WTC11 (cell line): ENCODE data around the gene PET117.

ENCODE experiments used
- JUN ChIP-seq: sonication (generic); formaldehyde crosslinking; IDR thresholded peaks from 2 replicates; pipeline ENCODE4 v1.8.0; 2023; ENCODE audit warnings: mild to moderate bottlenecking, missing genetic modification reagents
- MYBL2 ChIP-seq: sonication (generic); formaldehyde crosslinking; IDR thresholded peaks from 2 replicates; pipeline ENCODE4 v1.8.1; 2023; ENCODE audit warnings: mild to moderate bottlenecking, moderate library complexity, missing genetic modification reagents
- NR3C1 ChIP-seq: sonication (generic); formaldehyde crosslinking; conservative IDR thresholded peaks from 2 replicates; pipeline ENCODE4 v1.8.1; 2023; ENCODE audit warnings: low read depth, mild to moderate bottlenecking, missing genetic modification reagents
- SMAD3 ChIP-seq: sonication (generic); formaldehyde crosslinking; IDR thresholded peaks from 2 replicates; pipeline ENCODE4 v1.8.0; 2022; ENCODE audit warnings: missing genetic modification reagents, mild to moderate bottlenecking, borderline replicate concordance
- SP1 ChIP-seq: sonication (generic); formaldehyde crosslinking; conservative IDR thresholded peaks from 2 replicates; pipeline ENCODE4 v1.8.1; 2022; ENCODE audit warnings: missing genetic modification reagents
- TP53 ChIP-seq: sonication (generic); formaldehyde crosslinking; IDR thresholded peaks from 2 replicates; pipeline ENCODE4 v1.8.1; 2023; ENCODE audit warnings: mild to moderate bottlenecking, missing genetic modification reagents
- ZNF121 ChIP-seq: sonication (generic); formaldehyde crosslinking; IDR thresholded peaks from 2 replicates; pipeline ENCODE4 v1.8.0; 2023; ENCODE audit warnings: missing genetic modification reagents
- ZNF138 ChIP-seq: sonication (generic); formaldehyde crosslinking; conservative IDR thresholded peaks from 2 replicates; pipeline ENCODE4 v1.8.1; 2022; ENCODE audit warnings: mild to moderate bottlenecking, moderate library complexity, missing genetic modification reagents
- ZNF232 ChIP-seq: sonication (generic); formaldehyde crosslinking; IDR thresholded peaks from 2 replicates; pipeline ENCODE4 v1.8.0; 2022; ENCODE audit warnings: mild to moderate bottlenecking, missing genetic modification reagents
- TF ChIP-seq, protein P1 (sequence below): sonication (generic); formaldehyde crosslinking; IDR thresholded peaks from 2 replicates; pipeline ENCODE4 v1.8.0; 2022; ENCODE audit warnings: mild to moderate bottlenecking, missing genetic modification reagents
- TF ChIP-seq, protein P2 (sequence below): fragments of 200-600 bp; IDR thresholded peaks from 2 replicates; pipeline ENCODE4 v1.8.0; 2022; ENCODE audit warnings: antibody characterized with exemption
- TF ChIP-seq, protein P3 (sequence below): sonication (generic); formaldehyde crosslinking; IDR thresholded peaks from 2 replicates; pipeline ENCODE4 v1.8.1; 2022; ENCODE audit warnings: low read depth, mild to moderate bottlenecking, moderate library complexity, missing genetic modification reagents, borderline replicate concordance
- TF ChIP-seq, protein P4 (sequence below): fragments of 250-450 bp; sonication (Bioruptor Pico); IDR thresholded peaks from 2 replicates; pipeline ENCODE4 v1.9.0; 2021; ENCODE audit warnings: moderate library complexity, mild to moderate bottlenecking, inconsistent platforms, borderline replicate concordance
- TF ChIP-seq, protein P5 (sequence below): sonication (generic); formaldehyde crosslinking; IDR thresholded peaks from 2 replicates; pipeline ENCODE4 v1.8.1; 2023; ENCODE audit warnings: mild to moderate bottlenecking, moderate library complexity, missing genetic modification reagents

DNA sequence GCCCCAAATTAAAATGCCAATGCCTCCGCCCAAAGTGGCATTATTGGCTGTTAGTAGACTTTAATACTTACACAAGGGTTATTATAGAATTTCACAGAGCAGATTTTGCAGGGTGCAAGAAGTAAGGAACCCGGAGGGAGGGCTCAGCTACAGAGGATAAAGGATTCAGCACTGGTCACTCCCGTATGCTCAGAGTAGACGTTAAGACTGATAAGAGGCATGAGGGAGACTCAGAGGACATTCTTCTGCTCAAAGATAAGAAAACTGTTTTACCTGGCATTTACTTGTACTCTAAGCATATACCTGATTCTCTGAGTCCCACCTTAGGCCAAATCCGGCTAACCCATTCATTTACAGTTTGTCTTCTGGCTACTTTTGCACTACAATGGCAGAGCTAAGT is 43.5 kb upstream of the PET117 start:
- TF ChIP-seq ZNF138 (CRISPR knock-in tag) (no peak), ZNF121 (CRISPR knock-in tag) (no peak), NR3C1 (CRISPR knock-in tag) (no peak), SP1 (no peak), SMAD3 (CRISPR knock-in tag) (no peak), JUN (CRISPR knock-in tag) (no peak), TP53 (CRISPR knock-in tag) (no peak), ZNF232 (no peak), MYBL2 (no peak)
- TF ChIP-seq, protein P1, sequence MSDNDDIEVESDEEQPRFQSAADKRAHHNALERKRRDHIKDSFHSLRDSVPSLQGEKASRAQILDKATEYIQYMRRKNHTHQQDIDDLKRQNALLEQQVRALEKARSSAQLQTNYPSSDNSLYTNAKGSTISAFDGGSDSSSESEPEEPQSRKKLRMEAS (CRISPR knock-in tag) = no peak
- TF ChIP-seq, protein P2, sequence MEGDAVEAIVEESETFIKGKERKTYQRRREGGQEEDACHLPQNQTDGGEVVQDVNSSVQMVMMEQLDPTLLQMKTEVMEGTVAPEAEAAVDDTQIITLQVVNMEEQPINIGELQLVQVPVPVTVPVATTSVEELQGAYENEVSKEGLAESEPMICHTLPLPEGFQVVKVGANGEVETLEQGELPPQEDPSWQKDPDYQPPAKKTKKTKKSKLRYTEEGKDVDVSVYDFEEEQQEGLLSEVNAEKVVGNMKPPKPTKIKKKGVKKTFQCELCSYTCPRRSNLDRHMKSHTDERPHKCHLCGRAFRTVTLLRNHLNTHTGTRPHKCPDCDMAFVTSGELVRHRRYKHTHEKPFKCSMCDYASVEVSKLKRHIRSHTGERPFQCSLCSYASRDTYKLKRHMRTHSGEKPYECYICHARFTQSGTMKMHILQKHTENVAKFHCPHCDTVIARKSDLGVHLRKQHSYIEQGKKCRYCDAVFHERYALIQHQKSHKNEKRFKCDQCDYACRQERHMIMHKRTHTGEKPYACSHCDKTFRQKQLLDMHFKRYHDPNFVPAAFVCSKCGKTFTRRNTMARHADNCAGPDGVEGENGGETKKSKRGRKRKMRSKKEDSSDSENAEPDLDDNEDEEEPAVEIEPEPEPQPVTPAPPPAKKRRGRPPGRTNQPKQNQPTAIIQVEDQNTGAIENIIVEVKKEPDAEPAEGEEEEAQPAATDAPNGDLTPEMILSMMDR = no peak
- TF ChIP-seq, protein P3, sequence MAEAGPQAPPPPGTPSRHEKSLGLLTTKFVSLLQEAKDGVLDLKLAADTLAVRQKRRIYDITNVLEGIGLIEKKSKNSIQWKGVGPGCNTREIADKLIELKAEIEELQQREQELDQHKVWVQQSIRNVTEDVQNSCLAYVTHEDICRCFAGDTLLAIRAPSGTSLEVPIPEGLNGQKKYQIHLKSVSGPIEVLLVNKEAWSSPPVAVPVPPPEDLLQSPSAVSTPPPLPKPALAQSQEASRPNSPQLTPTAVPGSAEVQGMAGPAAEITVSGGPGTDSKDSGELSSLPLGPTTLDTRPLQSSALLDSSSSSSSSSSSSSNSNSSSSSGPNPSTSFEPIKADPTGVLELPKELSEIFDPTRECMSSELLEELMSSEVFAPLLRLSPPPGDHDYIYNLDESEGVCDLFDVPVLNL (CRISPR knock-in tag) = no peak
- TF ChIP-seq, protein P4, sequence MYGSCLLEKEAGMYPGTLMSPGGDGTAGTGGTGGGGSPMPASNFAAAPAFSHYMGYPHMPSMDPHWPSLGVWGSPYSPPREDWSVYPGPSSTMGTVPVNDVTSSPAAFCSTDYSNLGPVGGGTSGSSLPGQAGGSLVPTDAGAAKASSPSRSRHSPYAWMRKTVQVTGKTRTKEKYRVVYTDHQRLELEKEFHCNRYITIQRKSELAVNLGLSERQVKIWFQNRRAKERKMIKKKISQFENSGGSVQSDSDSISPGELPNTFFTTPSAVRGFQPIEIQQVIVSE = no peak
- TF ChIP-seq, protein P5, sequence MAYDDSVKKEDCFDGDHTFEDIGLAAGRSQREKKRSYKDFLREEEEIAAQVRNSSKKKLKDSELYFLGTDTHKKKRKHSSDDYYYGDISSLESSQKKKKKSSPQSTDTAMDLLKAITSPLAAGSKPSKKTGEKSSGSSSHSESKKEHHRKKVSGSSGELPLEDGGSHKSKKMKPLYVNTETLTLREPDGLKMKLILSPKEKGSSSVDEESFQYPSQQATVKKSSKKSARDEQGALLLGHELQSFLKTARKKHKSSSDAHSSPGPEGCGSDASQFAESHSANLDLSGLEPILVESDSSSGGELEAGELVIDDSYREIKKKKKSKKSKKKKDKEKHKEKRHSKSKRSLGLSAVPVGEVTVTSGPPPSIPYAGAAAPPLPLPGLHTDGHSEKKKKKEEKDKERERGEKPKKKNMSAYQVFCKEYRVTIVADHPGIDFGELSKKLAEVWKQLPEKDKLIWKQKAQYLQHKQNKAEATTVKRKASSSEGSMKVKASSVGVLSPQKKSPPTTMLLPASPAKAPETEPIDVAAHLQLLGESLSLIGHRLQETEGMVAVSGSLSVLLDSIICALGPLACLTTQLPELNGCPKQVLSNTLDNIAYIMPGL = no peak
